K562 (cell line): ENCODE results near the gene CROCC2. TPM values are rescaled to one million over a fixed set of nuclear protein-coding genes. Genes with fewer than 3 reads are reported as not detected.

Source experiments
- ATAC-seq: fragments of 200-7000 bp; cut with Tn5 transposase; 3 replicates; pipeline ENCODE4 v1.9.1; 2020; ENCODE audit warnings: moderate library complexity
- BruUV-seq: library from RNA; stranded (reverse); fragments of 400-500 nt; replicated peaks from 2 replicates; lab custom pipeline; 2021; lab: Mats Ljungman, UMichigan
- CTCF ChIA-PET: fragments of 300-600 bp; formaldehyde crosslinking; extraction: SDS; loops from one replicate; lab custom pipeline; 2021; ENCODE audit warnings: low intra/inter-chr PET ratio; lab: Yijun Ruan, JAX
- POLR2A ChIA-PET: fragments of 300-600, 350-650 bp; sonication (Branson Sonifier 250); formaldehyde crosslinking; extraction: SDS; loops from one replicate; lab custom pipeline; 2021; ENCODE audit warnings: antibody characterized with exemption, inconsistent platforms; lab: Yijun Ruan, JAX
- DNase-seq, 4 experiments: peaks; one replicate each; pipeline versions ENCODE4 v3.0.0 to v3.0.0-alpha.2; 2011 to 2018; ENCODE audit warnings: low spot score in 3 of 4, mixed read lengths in 3 of 4; ENCODE audit errors: extremely low read depth in 1 of 4
- FAIRE-seq: peaks from 2 replicates; lab custom pipeline; 2011; peaks lifted over from hg19 to GRCh38; lab: Jason Lieb, UNC
- H2AFZ ChIP-seq: 2 replicates; pipeline ENCODE4 v1.6.0; 2011; ENCODE audit warnings: low read depth, low read length, control low read depth, inconsistent platforms
- H3K27ac ChIP-seq: fragments of 200-600 bp; 3 replicates; pipeline ENCODE4 v1.8.0; 2011; ENCODE audit warnings: low read depth, mild to moderate bottlenecking, control low read depth, inconsistent platforms, low read length, moderate library complexity, mixed read lengths; ENCODE audit errors: extremely low read depth
- H3K27me3 ChIP-seq, 2 experiments: fragments of 300-600 bp in 1 of 2; 2 replicates in 1 of 2; 3 replicates in 1 of 2; pipeline versions ENCODE4 v1.6.0 to v1.8.0; 2011; ENCODE audit warnings: inconsistent platforms in 2 of 2, low read length in 2 of 2, mild to moderate bottlenecking in 1 of 2, mixed read lengths in 1 of 2, moderate library complexity in 1 of 2; ENCODE audit not compliant: control insufficient read depth in 2 of 2, insufficient read depth in 2 of 2
- H3K36me3 ChIP-seq: fragments of 300-600 bp; 3 replicates; pipeline ENCODE4 v1.8.0; 2011; ENCODE audit warnings: mild to moderate bottlenecking, low read length, inconsistent platforms; ENCODE audit not compliant: control insufficient read depth, insufficient read depth
- H3K4me1 ChIP-seq, 2 experiments: fragments of 200-600 bp in 1 of 2; replicated peaks in 1 of 2; 2 replicates in 1 of 2; 3 replicates in 1 of 2; pipeline versions ENCODE4 v1.5.1 to v1.8.0; 2011; ENCODE audit warnings: inconsistent platforms in 2 of 2, low read length in 2 of 2, mild to moderate bottlenecking in 1 of 2, mixed read lengths in 1 of 2, moderate library complexity in 1 of 2; ENCODE audit not compliant: control insufficient read depth in 2 of 2, insufficient read depth in 2 of 2
- H3K4me2 ChIP-seq: 2 replicates; pipeline ENCODE4 v1.6.1; 2011; ENCODE audit warnings: low read length, control low read depth, inconsistent platforms, mixed read lengths; ENCODE audit not compliant: insufficient read depth
- H3K4me3 ChIP-seq: fragments of 200-600 bp; sonication (generic), shearing (Covaris generic); 2 replicates; pipeline ENCODE4 v1.5.1; 2016; ENCODE audit warnings: control low read depth, inconsistent platforms
- H3K79me2 ChIP-seq: fragments of 200-600 bp; 3 replicates; pipeline ENCODE4 v1.8.0; 2011; ENCODE audit warnings: low read length, inconsistent platforms; ENCODE audit not compliant: control insufficient read depth, insufficient read depth
- H3K9ac ChIP-seq, 2 experiments: 2 replicates each; pipeline versions ENCODE4 v1.6.0 to v1.6.1; 2011; ENCODE audit warnings: low read depth in 2 of 2, low read length in 2 of 2, control low read depth in 1 of 2, inconsistent platforms in 1 of 2, mild to moderate bottlenecking in 1 of 2, mixed read lengths in 1 of 2; ENCODE audit not compliant: insufficient read depth in 1 of 2
- H3K9me1 ChIP-seq: one replicate; pipeline ENCODE4 v1.6.0; 2011; ENCODE audit warnings: inconsistent platforms, mild to moderate bottlenecking, low read length, moderate library complexity; ENCODE audit not compliant: control insufficient read depth, insufficient read depth
- H3K9me3 ChIP-seq: replicated peaks from 2 replicates; pipeline ENCODE4 v1.5.1; 2011; ENCODE audit warnings: low read depth, low read length, inconsistent platforms; ENCODE audit not compliant: control insufficient read depth, insufficient read depth
- H4K20me1 ChIP-seq: replicated peaks from 2 replicates; pipeline ENCODE4 v1.6.1; 2011; ENCODE audit warnings: low read length, inconsistent platforms, mixed read lengths; ENCODE audit not compliant: control insufficient read depth, insufficient read depth
- ELF2 ChIP-seq: fragments of 250-450 bp; sonication (Bioruptor Pico); IDR thresholded peaks from 2 replicates; pipeline ENCODE4 v1.5.0; 2021; ENCODE audit warnings: mild to moderate bottlenecking
- HMBOX1 ChIP-seq: sonication (generic); IDR thresholded peaks from 2 replicates; pipeline ENCODE4 v1.6.1; 2016
- STAT6 ChIP-seq: sonication (generic); formaldehyde crosslinking; IDR thresholded peaks from 2 replicates; pipeline ENCODE4 v1.8.1; 2023; ENCODE audit warnings: mild to moderate bottlenecking, missing genetic modification reagents
- ZNF395 ChIP-seq: fragments of 200-800 bp; sonication (Bioruptor generic); IDR thresholded peaks from 2 replicates; pipeline ENCODE4 v1.6.1; 2017; ENCODE audit warnings: missing genetic modification characterization, missing compliant biosample characterization
- WGBS: fragments of 100-300 bp; shearing (Covaris generic); methylation state at CpG from one replicate; pipeline ENCODE4 v1.1.6; 2016; ENCODE audit warnings: low coverage, mixed read lengths; ENCODE audit not compliant: insufficient coverage; ENCODE audit errors: missing lambda C conversion rate; 5-methylcytosine and 5-hydroxymethylcytosine counted together
- in situ Hi-C: fragments of 300-500 bp; cut with MboI; formaldehyde crosslinking; loops from 4 replicates; pipeline ENCODE4 v1.15.0; 2018; ENCODE audit warnings: inconsistent platforms, mixed read lengths
- intact Hi-C: fragments of 100-400 bp; cut with micrococcal nuclease; formaldehyde crosslinking; loops from 2 replicates; pipeline ENCODE4 v1.14.2; 2022
- polyA plus RNA-seq, 8 experiments: library from polyadenylated mRNA; depleted of rRNA in 4 of 8; stranded (reverse) in 5 of 8; unstranded in 3 of 8; fragments of >200 nt; fragmentation: Nextera tagmentation in 2 of 8; fragmentation: Illumina TruSeq in 1 of 8; extraction: Ambion mirVana in 2 of 8; extraction: Trizol in 1 of 8; gene quantifications; 2 replicates each; pipeline versions ENCODE4 v1.2.1 to v1.2.3, GENCODE V29; 2011 to 2014; ENCODE audit warnings: inconsistent platforms in 1 of 8, missing spikeins in 1 of 8
- total RNA-seq, 7 experiments: library from RNA; depleted of rRNA in 6 of 7; stranded (reverse); fragments of >200 nt in 6 of 7; fragmentation: Illumina TruSeq in 2 of 7; extraction: Trizol in 2 of 7; gene quantifications; 2 replicates each; pipeline versions ENCODE4 v1.2.1 to v1.2.3, GENCODE V29; 2011 to 2021; ENCODE audit warnings: low replicate concordance in 1 of 7

Gene CROCC2
- total and polyA plus RNA-seq, 9 of the 15 experiments (the other 6 are each of a cell fraction or from before 2014, with no cell fraction given) = not detected

GRCh38 chr2:240932001-240932723 lies 26.0 kb downstream of the CROCC2 start:
- Histone ChIP-seq H3K9ac (no peak overlapping the region; a peak in 1 of 4 replicates), H3K27me3 (peaks cover 0 to 68% of the 10 kb centered on the region in 2 experiments; a peak in 3 of 5 replicates), H3K4me3 (no peak overlapping the region), H4K20me1 (no peaks in the 10 kb centered on the region), H3K9me3 (no peaks in the 10 kb centered on the region), H3K4me1 (no peaks in the 10 kb centered on the region; a peak in 1 of 5 replicates), H3K36me3 (no peaks in the 10 kb centered on the region), H3K27ac (no peak overlapping the region), H3K4me2 (no peak overlapping the region), H2AFZ (no peak overlapping the region), H3K79me2 (no peaks in the 10 kb centered on the region), H3K9me1 (no peaks in the 10 kb centered on the region)
- WGBS = under 1% methylated on average over 15 of the region's 21 CpGs
- FAIRE-seq = no peak
- in situ Hi-C loops = no loop called here
- POLR2A ChIA-PET = no interaction called here
- no peak for ATAC-seq
- DNase-seq = no peak
- CTCF ChIA-PET = no interaction called here
- intact Hi-C loops = no loop called here
- TF ChIP-seq STAT6 (CRISPR knock-in tag) = no peak
- TF ChIP-seq ZNF395 = no peak
- TF ChIP-seq HMBOX1 = no peak
- no peak for TF ChIP-seq ELF2
- no TSS peak for BruUV-seq
